ENCODE measurements around the gene NBL1.
A peak's percentile ranks its signal among the peaks of the same experiment; 100 is the strongest.

Gene NBL1

GRCh38 chr1:19647643-19648042 is 3.5 kb downstream of the NBL1 start:
- no peak for DNase-seq

GRCh38 chr1:19648239-19648638 is 4.1 kb downstream of the NBL1 start:
- no peak for DNase-seq

- no peak for DNase-seq
These were observed 4.6 kb downstream of the NBL1 start for GRCh38 chr1:19648689-19649088.

- no peak for DNase-seq
These were observed 6.5 kb downstream of the NBL1 start for GRCh38 chr1:19650416-19651140.

- peak; percentile 46 for DNase-seq
These were observed 7.1 kb downstream of the NBL1 start for GRCh38 chr1:19651141-19651737.

GRCh38 chr1:19654386-19654785 is 10.3 kb downstream of the NBL1 start:
- no peak for DNase-seq

GRCh38 chr1:19654886-19655717 is 11.0 kb downstream of the NBL1 start:
- DNase-seq = no peak

GRCh38 chr1:19655718-19656080 is 11.6 kb downstream of the NBL1 start:
- no peak for DNase-seq

- DNase-seq = no peak
These were observed 12.1 kb downstream of the NBL1 start for GRCh38 chr1:19656134-19656779.

- DNase-seq = no peak
These were observed 12.8 kb downstream of the NBL1 start for GRCh38 chr1:19656780-19657466.

GRCh38 chr1:19657511-19657910 is 13.4 kb downstream of the NBL1 start:
- DNase-seq = no peak

- DNase-seq = no peak
These were observed 14.1 kb downstream of the NBL1 start for GRCh38 chr1:19658186-19658585.

GRCh38 chr1:19661721-19662228 is 17.7 kb downstream of the NBL1 start:
- no peak for DNase-seq

- no peak for DNase-seq
These were observed 18.2 kb downstream of the NBL1 start for GRCh38 chr1:19662313-19662712.

GRCh38 chr1:19664453-19665185 is 20.5 kb downstream of the NBL1 start, which contains the start of gene HTR6:
Gene HTR6, plus strand, starts transcription at chr1:19664875. Its CDS starts 879 bp downstream, at chr1:19665754.
- no peak for DNase-seq

- DNase-seq = no peak
These were observed 21.0 kb downstream of the NBL1 start for GRCh38 chr1:19665186-19665495.

GRCh38 chr1:19665496-19666465 is 21.7 kb downstream of the NBL1 start:
- DNase-seq = no peak

GRCh38 chr1:19668888-19669287 is 24.8 kb downstream of the NBL1 start:
- DNase-seq = no peak

GRCh38 chr1:19670787-19671186 is 26.7 kb downstream of the NBL1 start:
- DNase-seq = no peak

GRCh38 chr1:19672237-19672636 is 28.1 kb downstream of the NBL1 start:
- no peak for DNase-seq

- no peak for DNase-seq
These were observed 31.7 kb downstream of the NBL1 start for GRCh38 chr1:19675797-19676196.

Measured in stimulated activated CD4-positive, alpha-beta T cell treated with anti-CD3 and anti-CD28 coated beads, Interleukin-1b, Interleukin-23, amount 100 ng/mL, for 48 hours (primary cell).